Testis (tissue), 3 donors: ENCODE measurements around the gene RHO. TPM values are rescaled to one million over a fixed set of nuclear protein-coding genes. Genes with fewer than 3 reads are reported as not detected.
A peak's percentile ranks its signal among the peaks of the same experiment; 100 is the strongest.

ENCODE experiments used
- DNase-seq: peaks from one replicate; pipeline ENCODE4 v3.0.0-alpha.2; 2019
- H3K27ac ChIP-seq, 2 donors: fragments of 200-600 bp; sonication (generic); one replicate each; pipeline ENCODE4 v1.5.1; 2019
- H3K27me3 ChIP-seq: fragments of 200-600 bp; sonication (generic); one replicate; pipeline ENCODE4 v1.5.1; 2019
- H3K36me3 ChIP-seq: fragments of 200-600 bp; sonication (generic); one replicate; pipeline ENCODE4 v1.5.1; 2017; ENCODE audit warnings: low read depth; ENCODE audit errors: missing control alignments
- H3K4me1 ChIP-seq: fragments of 200-600 bp; sonication (generic); one replicate; pipeline ENCODE4 v1.5.1; 2019
- H3K4me3 ChIP-seq, 2 donors: fragments of 200-600 bp; sonication (generic); one replicate each; pipeline ENCODE4 v1.5.1; 2017 to 2019
- H3K9me3 ChIP-seq: fragments of 200-600 bp; sonication (generic); one replicate; pipeline ENCODE4 v1.5.1; 2017
- CTCF ChIP-seq, 3 experiments: fragments of 450-650 bp in 2 of 3; fragments of 200-600 bp in 1 of 3; sonication (generic) in 1 of 3; IDR thresholded peaks; one replicate each; pipeline ENCODE4 v1.5.1; 2016 to 2019; ENCODE audit warnings: antibody characterized with exemption in 3 of 3, mild to moderate bottlenecking in 2 of 3, moderate library complexity in 1 of 3
- POLR2A ChIP-seq: fragments of 450-650 bp; IDR thresholded peaks from one replicate; pipeline ENCODE4 v1.6.1; 2017; ENCODE audit warnings: antibody characterized with exemption, mild to moderate bottlenecking, moderate library complexity
- WGBS, 2 donors: methylation state at CpG; one replicate each; pipeline ENCODE4 v1.1.5; 2018; 5-methylcytosine and 5-hydroxymethylcytosine counted together
- intact Hi-C: fragments of 100-400 bp; cut with DNase I; formaldehyde crosslinking; loops from one replicate; pipeline ENCODE4 v1.15.1; 2023; ENCODE audit warnings: low total_unique reads
- polyA plus RNA-seq: library from polyadenylated mRNA; stranded (reverse); fragments of 350-450 nt; fragmentation: Illumina TruSeq; extraction: RNeasy Lipid Tissue Mini Kit (QIAGEN cat#74804); gene quantifications from one replicate; pipeline ENCODE4 v1.2.3, GENCODE V29; 2014; ENCODE audit warnings: low read depth, low replicate concordance; ENCODE audit not compliant: insufficient read depth
- total RNA-seq, 2 donors: library from RNA; depleted of rRNA; stranded (reverse); fragments of >200 nt; gene quantifications; one replicate each; pipeline ENCODE4 v1.2.3, GENCODE V29; 2016

The RHO gene
- total and polyA plus RNA-seq, 3 donors from 2014 or later: 0.25 TPM; not detected in 2

GRCh38 chr3:129562803-129563202 lies 34.4 kb downstream of the RHO start:
- DNase-seq: no peak
- WGBS, 2 donors: 83 to 85% methylated on average over 8 to 19 of the region's 19 CpGs
- Histone ChIP-seq H3K9me3 (no peaks in the 10 kb centered on the region), H3K27me3 (no peaks in the 10 kb centered on the region), H3K4me1 (peaks cover 65% of the 10 kb centered on the region), H3K4me3 (no peak overlapping the region), H3K27ac (no peak overlapping the region), H3K36me3 (no peaks in the 10 kb centered on the region)
- intact Hi-C loops: no loop called here
- TF ChIP-seq POLR2A (no peak), CTCF (IDR thresholded peaks at IDR 0.05) (no peak)

GRCh38 chr3:129563332-129563731 lies 34.9 kb downstream of the RHO start:
- Histone ChIP-seq H3K4me1 (peaks cover 65% of the 10 kb centered on the region), H3K9me3 (no peaks in the 10 kb centered on the region), H3K4me3 (no peak overlapping the region), H3K27me3 (no peaks in the 10 kb centered on the region), H3K36me3 (no peaks in the 10 kb centered on the region), H3K27ac (peak overlapping the region in 1 of 2 donors; percentile 36)
- DNase-seq: no peak
- WGBS, 2 donors: 83 to 85% methylated on average over 9 to 12 of the region's 12 CpGs
- intact Hi-C loops: no loop called here
- TF ChIP-seq POLR2A: no peak
- TF ChIP-seq CTCF (IDR thresholded peaks at IDR 0.05): no peak

GRCh38 chr3:129563850-129564535 lies 35.6 kb downstream of the RHO start:
- no peak overlapping the region for H3K4me3 ChIP-seq
- no peak for DNase-seq

GRCh38 chr3:129564981-129565644 lies 36.7 kb downstream of the RHO start:
- intact Hi-C loops: no loop called here
- Histone ChIP-seq H3K36me3 (no peaks in the 10 kb centered on the region), H3K27me3 (no peaks in the 10 kb centered on the region), H3K27ac (peak overlapping the region; percentile 55 to 76), H3K4me1 (peaks cover 49% of the 10 kb centered on the region), H3K9me3 (no peaks in the 10 kb centered on the region), H3K4me3 (no peak overlapping the region)
- TF ChIP-seq POLR2A (no peak), CTCF (IDR thresholded peaks at IDR 0.05) (no peak)
- 80 to 91% methylated on average over 8 to 21 of the region's 21 CpGs for WGBS, 2 donors
- DNase-seq: no peak

More at GRCh38 chr3:129563850-129564535, 35.6 kb downstream of the RHO start:
- intact Hi-C loops: no loop called here
- Histone ChIP-seq H3K27ac (peak overlapping the region; percentile 55 to 76), H3K27me3 (no peaks in the 10 kb centered on the region), H3K9me3 (no peaks in the 10 kb centered on the region), H3K4me1 (peaks cover 60% of the 10 kb centered on the region), H3K36me3 (no peaks in the 10 kb centered on the region)
- TF ChIP-seq CTCF (IDR thresholded peaks at IDR 0.05) (no peak), POLR2A (no peak)
- WGBS, 2 donors: 49 to 52% methylated on average over 5 to 8 of the region's 8 CpGs
